ENCODE data around the gene ATF2.

DNA sequence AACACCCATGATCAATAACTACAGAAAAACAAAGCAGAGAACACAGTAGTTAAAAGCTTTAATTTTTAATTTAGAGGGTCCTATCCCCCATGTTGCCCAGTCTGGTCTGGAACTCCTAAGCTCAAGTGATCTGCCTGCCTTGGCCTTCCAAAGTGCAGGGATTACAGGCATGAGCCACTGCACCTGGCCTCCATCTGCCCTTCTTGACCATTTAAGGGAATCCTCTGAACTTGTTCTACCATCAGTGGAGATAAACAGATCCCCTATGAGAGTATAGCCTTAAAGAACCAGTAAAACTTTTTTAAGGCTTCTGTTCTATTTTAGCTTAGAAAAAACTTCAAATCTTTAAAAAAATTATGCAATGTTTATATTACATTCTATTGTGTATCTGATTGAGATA, 27.0 kb upstream of the ATF2 start:
- no peak for TF ChIP-seq RFX5 (IDR thresholded peaks at IDR 0.05; ENCODE audit: low read depth, low read length)
- TF ChIP-seq POLR2A (IDR thresholded peaks at IDR 0.05; ENCODE audit: low read depth, low read length): no peak
- TF ChIP-seq, protein P1, sequence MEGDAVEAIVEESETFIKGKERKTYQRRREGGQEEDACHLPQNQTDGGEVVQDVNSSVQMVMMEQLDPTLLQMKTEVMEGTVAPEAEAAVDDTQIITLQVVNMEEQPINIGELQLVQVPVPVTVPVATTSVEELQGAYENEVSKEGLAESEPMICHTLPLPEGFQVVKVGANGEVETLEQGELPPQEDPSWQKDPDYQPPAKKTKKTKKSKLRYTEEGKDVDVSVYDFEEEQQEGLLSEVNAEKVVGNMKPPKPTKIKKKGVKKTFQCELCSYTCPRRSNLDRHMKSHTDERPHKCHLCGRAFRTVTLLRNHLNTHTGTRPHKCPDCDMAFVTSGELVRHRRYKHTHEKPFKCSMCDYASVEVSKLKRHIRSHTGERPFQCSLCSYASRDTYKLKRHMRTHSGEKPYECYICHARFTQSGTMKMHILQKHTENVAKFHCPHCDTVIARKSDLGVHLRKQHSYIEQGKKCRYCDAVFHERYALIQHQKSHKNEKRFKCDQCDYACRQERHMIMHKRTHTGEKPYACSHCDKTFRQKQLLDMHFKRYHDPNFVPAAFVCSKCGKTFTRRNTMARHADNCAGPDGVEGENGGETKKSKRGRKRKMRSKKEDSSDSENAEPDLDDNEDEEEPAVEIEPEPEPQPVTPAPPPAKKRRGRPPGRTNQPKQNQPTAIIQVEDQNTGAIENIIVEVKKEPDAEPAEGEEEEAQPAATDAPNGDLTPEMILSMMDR (conservative IDR thresholded peaks at IDR 0.05; ENCODE audit: low read depth, low read length): no peak
- no peak for TF ChIP-seq RAD21 (IDR thresholded peaks at IDR 0.05; ENCODE audit: low read length)
- no peak for TF ChIP-seq CHD1 (IDR thresholded peaks at IDR 0.05; ENCODE audit: low read depth, low read length)
- TF ChIP-seq SMC3 (IDR thresholded peaks at IDR 0.05; ENCODE audit: low read depth, low read length): no peak

Measured in IMR-90 (cell line).